Subcutaneous adipose tissue (tissue), 4 donors: Measurements from ENCODE around the gene GOSR2. TPM values are rescaled to one million over a fixed set of nuclear protein-coding genes. Genes with fewer than 3 reads are reported as not detected.

Experiments
- CTCF ChIP-seq: fragments of 450-650 bp; IDR thresholded peaks from one replicate; pipeline ENCODE4 v1.5.1; 2016; ENCODE audit warnings: low read depth, mild to moderate bottlenecking, control low read depth, antibody characterized with exemption, moderate library complexity
- total RNA-seq, 4 donors: library from RNA; depleted of rRNA; stranded (reverse); fragments of >200 nt; gene quantifications; one replicate each; pipeline ENCODE4 v1.1.0, GENCODE V29; 2016

GOSR2 gene
- total RNA-seq, 4 donors from 2014 or later, result 35.5 to 47.7 (median 40.2) TPM

GRCh38 chr17:46968896-46969295, 45.9 kb downstream of the GOSR2 start:
- no peak for TF ChIP-seq CTCF

- TF ChIP-seq CTCF, result no peak
Measured at GRCh38 chr17:46971647-46972300, 48.8 kb downstream of the GOSR2 start.

- TF ChIP-seq CTCF, result no peak
Measured at GRCh38 chr17:46972346-46972745, 49.4 kb downstream of the GOSR2 start.

GRCh38 chr17:46974086-46974485, 51.1 kb downstream of the GOSR2 start:
- TF ChIP-seq CTCF, result no peak

- no peak for TF ChIP-seq CTCF
Measured at GRCh38 chr17:46975287-46975686, 52.3 kb downstream of the GOSR2 start.

- TF ChIP-seq CTCF, result no peak
Measured at GRCh38 chr17:46976626-46977270, 53.8 kb downstream of the GOSR2 start.

- TF ChIP-seq CTCF, result no peak
Measured at GRCh38 chr17:46977348-46977747, 54.4 kb downstream of the GOSR2 start.
